SHP77 treated with DMSO at 0.1 percent for 48 hours (cell line): ENCODE results near the gene KRT74.
"Not testable (repeated sequence)": the region's sequence is repeated elsewhere in the genome, so short reads cannot be mapped to it uniquely, and the experiment has no call there.

Experiments used
- DNase-seq: peaks from one replicate; lab custom pipeline; 2025; lab: John Stamatoyannopoulos, UW

The KRT74 gene

GRCh38 chr12:52602552-52602951, 28.9 kb upstream of the KRT74 start:
- DNase-seq, result no peak

DNA sequence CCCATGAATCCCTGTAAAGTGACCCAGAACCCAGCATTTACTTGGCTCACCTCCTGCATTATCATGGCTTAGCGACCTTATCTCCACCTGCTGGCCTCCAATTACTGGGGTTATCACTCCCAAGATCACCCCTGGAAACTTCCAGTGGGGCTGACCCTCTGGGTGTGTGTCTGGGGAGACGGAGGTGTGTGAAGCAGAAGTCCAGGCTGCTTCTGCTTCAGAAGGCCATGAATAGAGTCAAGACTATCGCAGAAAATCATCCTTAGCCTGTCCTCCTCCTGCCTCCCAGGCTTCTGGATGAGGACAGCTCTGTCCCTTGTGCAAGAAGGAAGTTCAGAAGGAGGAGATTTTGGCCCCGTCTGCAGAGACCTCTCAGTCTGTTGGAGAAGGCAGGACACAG, 28.0 kb upstream of the KRT74 start:
- DNase-seq, result no peak

DNA sequence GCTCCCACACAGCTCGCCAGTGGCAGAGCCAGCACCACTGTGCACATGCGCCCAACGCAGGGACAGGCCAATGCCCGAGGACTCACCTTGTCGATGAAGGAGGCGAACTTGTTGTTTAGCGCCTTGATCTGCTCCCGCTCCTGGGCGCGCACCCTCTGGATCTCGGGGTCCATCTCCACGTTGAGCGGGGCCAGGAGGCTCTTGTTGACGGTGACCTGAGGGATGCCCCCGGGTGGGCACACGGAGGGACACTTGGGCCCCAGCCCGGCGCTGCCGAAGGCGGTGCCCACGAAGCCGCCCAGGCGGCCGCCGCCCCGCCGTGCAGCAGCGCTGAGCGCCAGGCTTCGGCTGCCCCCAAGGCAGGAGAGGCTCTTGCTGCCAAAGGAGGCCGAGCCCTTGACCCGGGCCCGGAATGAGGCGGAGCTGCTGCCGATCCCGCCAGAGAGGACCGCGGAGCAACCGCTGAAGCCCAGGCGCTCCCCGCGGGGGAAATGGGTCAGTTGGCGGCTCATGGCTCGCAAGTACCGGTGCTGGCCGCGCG, 27.4 kb upstream of the KRT74 start, which contains the start of gene KRT72:
Gene KRT72, minus strand, starts transcription at position 523 of the 541 bp plus-strand sequence. Its CDS starts 11 bp downstream, at position 512.
- no peak for DNase-seq

DNA sequence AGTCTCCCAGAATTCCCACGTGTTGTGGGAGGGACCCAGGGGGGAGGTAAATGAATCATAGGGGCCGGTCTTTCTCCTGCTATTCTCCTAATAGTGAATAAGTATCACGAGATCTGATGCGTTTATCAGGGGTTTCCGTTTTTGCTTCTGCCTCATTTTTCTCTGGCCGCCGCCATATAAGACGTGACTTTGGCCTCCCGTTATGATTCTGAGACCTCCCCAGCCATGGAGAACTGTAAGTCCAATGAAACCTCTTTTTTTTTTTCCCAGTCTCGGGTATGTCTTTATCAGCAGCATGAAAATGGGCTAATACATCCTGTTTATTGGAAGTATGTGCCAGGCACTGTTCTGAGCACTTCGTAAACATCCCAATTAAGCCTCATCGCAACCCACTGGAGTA, 26.8 kb upstream of the KRT74 start:
- no peak for DNase-seq

DNA sequence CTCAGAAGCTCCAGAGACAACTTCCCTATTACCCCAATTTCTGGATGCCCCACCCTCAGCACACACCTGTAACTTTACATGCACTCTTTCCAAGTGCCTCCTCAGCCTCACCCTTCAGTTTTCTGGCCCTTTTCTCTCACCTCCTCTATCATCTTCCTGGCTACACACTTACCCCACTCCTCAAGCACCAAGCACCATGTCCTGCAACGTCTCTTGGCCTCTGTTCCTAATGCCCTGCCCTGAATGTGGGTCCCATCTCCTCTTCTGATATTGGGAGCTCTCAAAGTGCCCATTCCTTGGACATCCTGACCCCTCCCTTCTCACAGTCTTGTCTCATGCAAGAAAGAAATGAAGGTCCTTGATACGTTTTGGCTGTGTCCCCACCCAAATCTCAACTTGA, 26.4 kb upstream of the KRT74 start:
- DNase-seq, result no peak

DNA sequence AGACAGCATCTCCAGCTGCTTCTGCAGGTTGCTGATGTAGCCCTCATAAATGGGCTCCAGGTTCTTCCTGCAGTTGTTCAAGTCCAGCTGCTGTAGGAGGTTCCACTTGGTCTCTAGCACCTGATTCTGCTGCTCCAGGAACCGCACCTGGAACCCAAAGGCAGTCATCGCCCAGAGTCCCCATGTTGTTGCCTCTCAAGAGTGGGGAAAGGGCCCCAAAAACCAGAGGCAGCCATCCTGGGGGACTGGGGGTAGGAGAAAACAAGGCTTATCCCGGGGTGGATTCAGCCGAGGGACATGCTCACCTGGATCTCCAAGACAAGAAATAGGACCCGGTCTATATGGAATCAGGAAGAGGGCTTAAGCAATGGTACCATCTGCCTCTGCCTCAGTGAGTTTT, 25.3 kb upstream of the KRT74 start:
- DNase-seq, result no peak

DNA sequence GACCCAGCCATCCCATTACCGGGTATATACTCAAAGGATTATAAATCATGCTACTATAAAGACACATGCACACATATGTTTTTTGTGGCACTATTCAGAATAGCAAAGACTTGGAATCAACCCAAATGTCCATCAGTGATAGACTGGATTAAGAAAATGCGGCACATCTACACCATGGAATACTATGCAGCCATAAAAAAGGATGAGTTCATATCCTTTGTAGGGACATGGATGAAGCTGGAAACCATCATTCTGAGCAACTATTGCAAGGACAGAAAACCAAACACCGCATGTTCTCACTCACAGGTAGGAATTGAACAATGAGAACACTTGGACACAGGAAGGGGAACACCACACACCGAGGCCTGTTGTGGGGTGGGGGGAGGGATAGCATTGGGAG, 20.6 kb upstream of the KRT74 start:
- not testable (repeated sequence) for DNase-seq

DNA sequence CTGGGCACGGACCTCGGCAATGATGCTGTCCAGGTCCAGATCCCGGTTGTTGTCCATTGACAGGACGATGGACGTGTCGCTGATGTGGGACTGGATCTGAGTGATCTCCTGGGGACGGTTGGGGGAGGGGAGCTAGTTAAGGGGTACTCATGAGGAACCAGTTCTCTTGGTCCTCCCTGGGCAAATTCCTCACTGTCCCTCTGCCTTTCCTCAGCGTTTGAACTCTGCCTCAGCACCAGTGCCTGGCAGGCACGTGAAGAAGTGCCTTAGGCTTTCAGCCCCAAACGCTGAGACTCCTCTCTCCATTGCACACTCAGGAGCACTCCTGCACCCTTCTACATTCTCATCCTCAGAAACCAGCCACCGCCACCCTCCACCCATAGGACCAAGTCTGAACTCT, 17.9 kb upstream of the KRT74 start:
- no peak for DNase-seq

GRCh38 chr12:52590021-52590420, 16.4 kb upstream of the KRT74 start:
- no peak for DNase-seq

GRCh38 chr12:52587563-52587962, 13.9 kb upstream of the KRT74 start:
- no peak for DNase-seq

GRCh38 chr12:52585946-52586345, 12.3 kb upstream of the KRT74 start:
- no peak for DNase-seq

DNA sequence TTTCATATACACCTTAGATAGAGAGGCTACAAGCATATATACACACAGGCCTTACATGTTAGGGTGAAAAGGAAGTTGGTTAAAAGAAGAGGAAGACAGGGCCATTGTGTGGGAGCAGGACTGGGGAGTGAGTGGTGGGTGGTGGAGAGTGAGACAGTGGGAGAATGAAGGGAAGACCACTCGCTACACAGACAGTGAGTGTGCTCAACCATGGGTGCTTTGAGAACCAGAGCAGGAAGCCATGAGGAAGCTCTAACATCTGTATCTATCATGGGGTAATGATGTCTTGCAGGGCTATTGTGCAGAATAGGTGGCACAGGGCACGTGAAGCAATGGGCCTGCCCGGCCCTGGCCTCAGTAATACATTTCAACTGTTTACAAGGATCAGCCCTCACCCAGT, 11.4 kb upstream of the KRT74 start:
- DNase-seq, result no peak

DNA sequence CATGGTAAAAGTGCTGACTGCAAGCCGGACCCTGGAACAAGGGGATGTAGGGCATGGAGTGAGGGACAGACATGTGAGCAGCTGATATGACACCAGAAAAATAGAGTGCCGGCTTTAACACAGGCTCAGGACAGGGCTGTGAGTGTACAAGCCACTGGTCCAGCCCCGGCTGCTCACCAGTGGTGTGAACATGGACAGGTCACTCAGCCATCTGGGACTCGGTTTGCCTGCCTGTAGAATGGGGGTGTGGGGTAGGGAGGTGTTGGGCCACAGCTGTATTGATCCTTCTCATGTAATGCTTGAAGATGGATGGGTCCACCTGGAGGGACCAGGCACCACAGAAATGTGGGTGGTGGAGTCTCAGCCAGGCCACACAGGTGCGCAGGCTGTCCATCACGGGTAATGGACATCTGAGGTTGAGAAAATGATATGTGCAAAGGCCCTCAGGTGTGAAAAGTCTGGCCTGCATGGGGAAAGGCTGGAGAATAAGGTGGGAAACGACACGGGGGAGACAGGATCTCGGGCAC, 10.6 kb upstream of the KRT74 start:
- DNase-seq, result no peak

DNA sequence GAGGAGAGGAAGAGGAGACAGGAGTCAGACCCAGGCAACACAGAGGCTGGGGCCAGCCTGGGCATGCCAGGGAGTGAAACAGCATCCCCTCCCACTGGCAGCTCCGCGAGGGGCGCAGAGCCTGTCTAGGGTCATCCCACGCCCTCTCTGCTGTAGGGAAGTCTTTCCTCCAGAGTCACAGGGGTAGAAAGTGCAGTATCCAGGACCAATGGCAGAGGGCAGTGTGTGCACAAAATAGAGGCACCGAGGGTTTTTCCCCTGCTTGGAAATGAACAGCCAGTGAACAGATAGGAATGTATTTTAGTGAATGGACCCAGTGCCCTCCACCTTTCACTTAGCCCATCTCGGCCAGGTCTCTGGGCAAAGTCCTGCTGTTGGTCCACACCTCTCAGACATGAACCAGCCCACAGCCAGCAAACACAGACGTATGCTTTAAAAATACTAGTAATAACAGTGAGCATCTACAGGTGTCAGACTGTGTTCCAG, 9.4 kb upstream of the KRT74 start:
- DNase-seq, result peak; percentile 28

DNA sequence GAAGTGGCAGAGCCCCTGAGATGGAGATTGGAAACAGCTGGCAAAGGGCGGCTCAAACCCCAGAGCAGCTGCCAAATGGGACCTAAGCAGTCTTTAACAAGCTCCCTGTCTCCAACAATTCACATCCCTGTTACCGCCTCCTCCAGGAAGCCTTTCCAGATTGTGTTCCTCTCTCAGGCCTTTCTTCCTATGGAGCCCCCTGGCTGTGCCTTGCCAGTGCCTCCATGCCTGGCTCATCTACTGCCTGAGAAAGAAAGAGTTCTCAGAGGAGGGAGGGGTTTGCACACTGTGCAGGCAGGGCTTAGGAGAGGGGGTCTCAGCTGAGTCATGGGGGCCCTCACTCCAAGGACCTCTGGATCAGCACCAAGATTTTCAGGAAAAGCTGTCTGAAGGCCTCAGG, 8.8 kb upstream of the KRT74 start:
- DNase-seq, result no peak

GRCh38 chr12:52581481-52581880, 7.8 kb upstream of the KRT74 start:
- DNase-seq, result no peak

GRCh38 chr12:52581066-52581465, 7.4 kb upstream of the KRT74 start:
- DNase-seq, result no peak

DNA sequence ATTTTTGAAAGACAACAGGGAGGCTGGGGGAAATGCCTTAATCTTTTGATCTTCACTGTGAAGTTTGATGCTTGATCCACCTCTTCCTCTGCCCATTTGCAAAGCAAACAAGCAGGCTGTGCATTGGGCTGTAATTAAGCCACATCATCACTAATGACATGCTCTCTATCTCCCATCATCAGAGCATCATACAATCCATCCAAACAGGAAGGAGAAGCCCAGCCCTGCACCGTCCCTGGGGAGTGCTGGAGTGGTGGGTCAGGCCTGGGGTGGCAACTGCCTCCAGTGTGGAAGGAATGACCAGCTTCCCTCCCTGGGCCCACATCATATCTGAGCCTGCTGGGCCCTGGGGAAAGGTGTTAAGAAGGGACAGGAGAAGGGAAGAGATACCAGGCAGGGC, 6.9 kb upstream of the KRT74 start:
- DNase-seq, result no peak

DNA sequence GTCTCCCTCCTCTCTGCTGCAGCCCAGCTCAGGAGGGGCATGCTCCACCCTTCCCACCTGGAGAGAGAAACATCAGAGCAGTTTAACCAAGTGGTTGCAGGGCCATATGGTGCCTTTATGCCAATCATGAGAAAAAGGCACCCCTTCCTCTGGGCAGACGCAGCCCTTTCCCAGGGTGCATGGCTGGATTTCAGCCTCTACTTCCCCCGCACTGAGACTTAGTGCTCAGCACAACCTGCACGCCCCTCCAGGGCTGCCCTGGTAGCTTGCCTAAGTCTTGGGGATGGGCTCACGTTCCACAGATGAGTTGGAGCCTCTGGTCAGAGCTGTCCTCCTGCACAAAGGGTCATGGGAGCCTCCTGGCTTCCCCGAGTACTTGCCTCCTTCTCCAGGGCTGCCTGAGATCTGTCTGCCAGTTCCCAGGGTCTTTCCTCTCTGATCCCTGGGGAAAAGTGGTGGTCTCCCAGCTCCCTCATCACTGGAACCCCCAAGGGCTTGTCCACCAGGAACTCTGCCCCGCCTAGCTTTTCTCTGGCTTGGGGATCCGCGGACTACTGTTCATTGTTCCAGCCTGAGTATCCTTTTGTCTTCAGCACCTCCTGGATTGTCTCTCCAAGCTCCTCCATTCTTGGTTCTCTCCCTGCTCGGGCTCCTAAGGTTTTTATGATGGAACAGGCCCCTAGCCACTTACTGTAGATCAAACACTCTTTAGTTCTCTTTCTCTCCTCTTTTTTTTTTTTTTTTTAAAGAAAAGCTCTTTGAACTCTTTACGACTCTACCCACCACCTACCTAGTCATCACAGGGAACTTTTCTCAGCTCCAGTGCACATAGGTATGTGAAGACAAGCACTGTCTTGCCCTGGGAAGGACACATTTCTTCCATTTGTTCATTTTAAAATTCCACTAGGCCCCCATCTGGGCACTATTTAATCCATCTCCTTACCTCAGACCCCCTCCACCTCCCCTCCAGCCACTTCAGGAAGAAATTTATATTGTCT, 6.1 kb upstream of the KRT74 start:
- no peak for DNase-seq

DNA sequence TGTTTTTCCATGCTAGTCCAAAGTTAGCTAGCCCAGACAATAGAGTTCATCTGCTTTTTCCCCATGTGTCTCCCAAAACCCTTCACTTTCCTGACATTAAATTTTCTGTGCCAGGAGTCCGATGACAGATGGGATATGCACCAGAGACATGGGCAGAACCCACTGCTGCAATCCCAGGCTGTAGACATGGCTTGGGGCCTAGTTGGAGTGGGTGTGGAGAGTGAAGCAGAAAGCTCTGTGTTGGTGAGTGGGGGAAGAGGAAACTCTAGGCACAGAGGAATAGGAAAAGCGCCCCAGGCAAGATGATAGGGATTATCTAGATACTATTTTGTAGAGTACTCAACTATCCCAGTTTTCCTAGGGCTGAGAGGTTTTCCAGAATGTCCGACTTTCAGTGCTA, 4.8 kb upstream of the KRT74 start:
- no peak for DNase-seq

- no peak for DNase-seq
Observed at GRCh38 chr12:52577316-52577715, 3.7 kb upstream of the KRT74 start.

- no peak for DNase-seq
Observed at GRCh38 chr12:52575948-52576347, 2.3 kb upstream of the KRT74 start.

GRCh38 chr12:52575256-52575655, 1.6 kb upstream of the KRT74 start:
- no peak for DNase-seq
